ENCODE results near the gene CCL13.

DNA sequence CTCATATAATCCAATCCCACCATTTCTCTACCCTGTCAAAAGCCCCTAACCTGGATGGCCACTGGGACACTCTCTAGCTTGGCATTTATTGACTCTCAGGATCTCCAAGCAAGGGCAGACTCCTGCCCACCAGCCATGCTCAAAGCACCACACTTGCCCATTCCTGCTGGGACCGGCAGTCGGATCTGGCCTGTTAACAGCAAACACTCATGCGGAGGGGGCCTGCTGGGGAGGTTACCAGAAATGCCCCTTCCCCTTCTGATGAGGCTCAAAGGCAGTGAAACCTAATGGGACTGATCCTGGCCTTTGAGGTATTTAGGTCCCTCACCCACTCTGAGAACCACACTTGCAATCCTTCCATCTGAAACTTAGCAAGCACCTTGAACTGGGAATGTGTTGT, 13.3 kb downstream of the CCL13 start:
- TF ChIP-seq NFRKB (IDR thresholded peaks at IDR 0.05): no peak
- no peak for TF ChIP-seq ZNF384 (IDR thresholded peaks at IDR 0.05)
- TF ChIP-seq FOXM1 (IDR thresholded peaks at IDR 0.05; ENCODE audit: borderline replicate concordance): no peak

Data from HEK293T (cell line).